ENCODE measurements around the gene OMA1.

OMA1 gene

DNA sequence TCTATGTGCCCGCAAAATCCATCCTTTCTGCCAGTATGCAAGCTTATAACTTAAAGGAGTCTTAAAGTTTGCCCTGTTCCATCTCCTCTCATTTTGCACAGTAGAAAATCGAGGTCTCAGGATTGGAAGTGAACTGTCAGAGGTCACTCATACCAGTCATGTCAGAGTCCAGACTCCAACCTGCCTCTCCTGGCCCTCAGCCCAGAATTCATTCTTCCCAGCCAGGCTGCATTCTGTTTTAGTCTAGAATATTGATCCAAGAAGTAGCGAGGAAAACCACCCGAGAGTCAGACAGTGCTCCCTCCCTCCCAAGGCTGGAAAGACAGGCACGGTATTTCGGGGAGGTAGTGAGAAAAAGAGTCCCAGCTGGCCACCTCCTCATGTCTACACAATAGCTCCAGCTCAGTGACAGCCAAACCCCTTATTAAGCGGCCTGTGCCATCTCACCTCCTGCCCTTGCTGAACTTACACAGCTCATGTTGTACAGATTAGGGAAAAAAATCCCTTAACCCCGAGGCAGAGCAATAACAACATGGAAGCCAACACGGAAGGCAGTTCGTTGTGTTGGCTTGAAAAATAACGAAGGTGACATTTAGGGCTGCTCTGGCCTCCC lies 89.4 kb downstream of the OMA1 start:
- no peak for FAIRE-seq

DNA sequence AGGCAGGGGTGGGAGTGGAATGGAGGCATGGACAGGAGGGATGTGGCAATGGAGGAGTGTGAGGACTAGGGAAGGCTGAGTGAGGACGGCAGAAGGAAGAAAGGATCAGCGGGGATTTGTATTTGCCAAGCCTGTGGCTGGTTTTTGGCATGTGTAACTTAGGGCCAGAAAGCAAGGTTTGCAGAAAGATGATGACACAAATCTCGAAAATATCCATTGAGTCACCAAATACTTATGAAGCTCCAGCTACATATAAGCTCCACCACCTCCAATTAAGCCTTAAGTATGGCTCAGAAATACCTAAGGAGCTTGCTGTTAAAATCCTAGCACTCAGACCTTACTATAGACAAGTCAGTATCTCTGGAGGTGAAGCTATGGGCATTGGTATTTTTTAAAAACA lies 90.1 kb downstream of the OMA1 start:
- FAIRE-seq = no peak

DNA sequence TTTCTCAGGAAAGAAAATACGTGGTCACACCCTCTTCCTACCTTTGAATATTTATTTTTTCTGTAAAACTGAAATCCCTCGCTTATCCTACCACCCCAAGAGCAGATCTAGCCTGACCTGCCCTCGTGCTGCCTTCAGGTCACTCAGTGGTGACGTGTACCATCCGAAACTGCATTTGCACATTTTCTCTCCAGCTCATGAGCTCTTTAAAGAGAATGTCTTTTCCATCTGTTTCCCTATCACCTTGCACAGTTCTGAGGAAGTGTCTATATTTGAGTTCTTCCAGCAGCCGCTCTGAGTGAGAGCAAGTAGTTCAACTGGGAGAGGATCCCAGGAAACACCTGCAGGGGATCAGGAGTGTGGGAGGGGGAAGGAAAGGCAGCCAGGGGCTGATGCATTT lies 91.7 kb downstream of the OMA1 start:
- no peak for FAIRE-seq

DNA sequence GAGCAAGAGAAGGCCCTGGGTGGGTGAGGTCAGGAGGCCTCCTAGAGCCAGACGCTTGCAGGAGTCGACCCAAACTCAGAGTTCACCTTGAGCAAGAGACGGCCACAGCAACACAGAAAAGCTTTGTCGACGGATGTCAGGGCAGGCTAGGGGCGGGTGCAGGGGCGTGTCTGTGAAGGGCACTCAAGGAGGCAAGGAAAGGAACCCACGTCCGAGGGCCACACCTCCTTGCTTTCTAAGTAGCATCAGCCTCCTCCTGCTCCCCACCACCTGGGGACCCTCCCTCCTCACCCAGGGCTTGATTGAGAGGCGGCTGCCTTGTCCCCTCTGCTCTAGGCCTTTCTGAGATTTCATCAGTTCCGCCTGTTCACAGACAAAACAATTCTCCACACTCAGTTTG lies 92.1 kb downstream of the OMA1 start:
- no peak for FAIRE-seq

DNA sequence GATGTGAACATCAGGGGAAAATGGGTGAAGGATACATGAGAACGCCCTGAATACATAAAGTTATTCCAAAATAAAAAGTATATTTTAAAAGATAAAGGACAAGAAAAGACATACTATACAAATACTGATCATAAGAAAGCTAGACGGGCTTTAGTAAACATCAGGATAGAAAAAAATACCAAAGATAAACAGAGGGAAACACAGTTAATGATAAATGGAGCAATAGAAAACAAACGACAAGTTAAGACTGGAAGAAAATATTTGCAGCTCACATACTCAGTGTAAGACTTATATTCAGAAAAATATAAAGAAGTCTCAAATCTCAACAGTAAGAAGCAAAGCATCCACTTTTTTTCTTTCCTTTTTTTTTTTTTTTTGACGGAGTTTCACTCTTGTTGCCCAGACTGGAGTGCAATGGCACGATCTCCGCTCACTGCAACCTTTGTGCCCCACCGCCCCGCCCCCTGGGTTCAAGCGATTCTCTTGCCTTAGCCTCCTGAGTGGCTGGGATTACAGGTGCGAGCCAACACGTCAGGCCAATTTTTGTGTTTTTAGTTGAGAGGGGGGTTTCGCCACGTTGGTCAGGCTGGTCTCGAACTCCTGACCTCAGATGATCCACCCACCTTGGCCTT lies 94.8 kb downstream of the OMA1 start:
- FAIRE-seq = no peak

DNA sequence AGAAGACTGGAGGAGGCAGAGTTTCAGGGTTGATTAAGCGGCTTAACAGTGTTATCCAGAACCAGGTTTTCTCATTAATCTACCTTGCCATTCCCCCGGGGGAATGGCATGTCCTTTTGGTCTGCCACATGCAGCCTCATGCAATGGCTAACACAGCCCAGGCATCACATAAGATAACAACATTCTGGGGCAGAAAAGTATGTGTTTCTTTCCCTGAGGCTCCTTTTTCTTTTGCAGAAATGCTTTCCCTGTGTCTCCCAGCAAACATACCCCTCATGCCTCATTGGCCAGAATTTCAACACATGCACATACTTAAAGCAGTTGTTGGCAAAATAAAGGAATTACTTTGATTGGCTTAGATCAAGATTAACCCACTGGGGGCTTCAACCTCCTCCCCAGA lies 98.6 kb downstream of the OMA1 start:
- FAIRE-seq = no peak

DNA sequence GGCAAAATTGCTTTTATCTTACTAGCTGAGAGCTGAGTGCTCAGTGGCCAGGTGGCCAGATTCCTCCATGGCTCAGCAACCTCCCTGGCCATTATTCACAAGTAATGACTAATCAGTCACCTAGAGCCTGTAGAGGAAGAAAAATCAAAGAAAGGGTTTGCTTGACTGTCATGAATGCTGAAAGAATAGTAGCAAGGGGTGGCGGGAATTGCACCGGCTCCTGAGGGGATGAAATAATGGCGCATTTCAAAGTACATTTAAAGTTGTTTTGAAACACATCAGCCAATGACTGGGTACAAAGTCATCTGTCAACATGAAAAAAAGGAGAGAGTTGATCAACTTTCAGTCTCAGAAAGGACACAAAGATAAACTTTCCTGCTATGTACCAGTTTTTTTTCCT lies 99.5 kb downstream of the OMA1 start:
- FAIRE-seq = no peak

DNA sequence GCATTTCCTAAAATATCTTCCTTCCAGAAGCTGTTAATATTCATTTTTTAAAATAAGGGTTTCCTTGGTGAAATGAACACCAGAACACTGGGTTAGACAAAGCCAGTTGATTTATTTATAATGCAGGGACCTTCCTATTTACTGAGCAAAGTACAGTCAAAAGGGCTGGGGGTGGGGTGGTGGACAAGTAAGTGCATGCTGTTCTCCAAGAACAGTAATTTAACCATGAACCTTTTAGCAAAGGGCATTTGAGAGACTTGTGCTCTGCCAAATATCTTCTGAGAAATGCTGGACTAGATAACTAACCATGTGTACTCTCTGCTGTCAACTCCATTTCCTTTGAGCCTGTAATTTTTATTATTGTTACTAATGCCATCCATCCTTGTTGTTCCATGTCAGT lies 100.2 kb downstream of the OMA1 start:
- FAIRE-seq = peak; percentile 45

DNA sequence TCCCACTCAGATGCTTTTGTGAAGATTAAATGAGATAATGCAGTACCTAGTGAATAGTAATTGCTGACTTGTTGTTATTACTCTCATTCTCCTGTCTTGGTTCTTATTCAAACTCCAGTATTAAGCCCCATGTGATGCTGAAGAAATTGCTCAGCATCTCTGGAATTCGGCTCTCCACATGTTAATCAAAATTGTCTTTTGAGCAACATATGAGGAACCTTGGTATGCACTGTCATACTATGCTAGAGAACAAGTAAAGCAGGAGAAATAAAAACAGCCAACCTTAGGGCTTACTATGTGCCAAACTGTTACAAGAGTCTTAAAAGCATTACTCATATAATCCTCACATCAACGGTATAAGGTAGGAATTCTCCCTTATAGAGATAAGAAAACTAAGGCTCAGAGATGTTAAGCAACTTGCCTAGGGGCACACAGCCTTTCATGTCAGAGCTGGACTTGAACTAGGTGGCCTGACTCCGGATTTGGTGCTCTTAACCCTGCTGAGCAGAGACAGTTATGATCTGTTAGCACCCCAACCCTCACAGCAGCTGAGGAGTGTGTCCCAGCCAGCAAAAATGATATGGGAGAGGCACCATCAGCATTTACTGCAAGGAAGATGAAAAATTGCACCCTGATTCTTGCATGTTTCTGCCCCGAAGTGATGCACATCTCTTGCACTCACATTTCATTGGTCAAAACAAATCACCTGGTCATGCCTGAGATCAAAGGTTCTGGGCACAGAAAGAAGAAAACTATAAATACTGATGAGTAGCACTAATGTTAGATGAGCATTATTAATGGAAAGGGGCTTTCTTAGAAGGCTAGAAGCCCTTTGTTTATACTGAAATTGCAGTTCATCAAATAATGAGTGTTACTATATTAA lies 102.3 kb downstream of the OMA1 start:
- no peak for FAIRE-seq

DNA sequence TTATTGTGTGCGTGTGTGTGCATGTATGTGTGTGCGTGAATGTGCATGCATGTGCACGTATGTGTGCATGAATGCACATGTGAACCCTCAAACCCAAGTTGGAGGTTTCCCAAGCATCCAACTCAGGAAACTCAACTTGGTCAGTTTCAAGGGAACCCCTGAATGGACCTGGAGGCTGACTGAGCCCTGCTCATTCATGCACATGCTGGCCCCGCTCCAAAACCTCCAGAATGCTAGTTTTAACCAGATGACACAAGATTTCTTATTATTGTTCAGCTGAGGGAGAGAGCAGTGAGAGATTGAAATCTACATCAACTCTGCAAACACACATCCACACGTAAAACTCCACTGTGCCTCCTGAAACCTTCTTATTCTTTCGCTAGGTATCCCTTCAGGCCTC lies 104.4 kb downstream of the OMA1 start:
- FAIRE-seq = no peak

DNA sequence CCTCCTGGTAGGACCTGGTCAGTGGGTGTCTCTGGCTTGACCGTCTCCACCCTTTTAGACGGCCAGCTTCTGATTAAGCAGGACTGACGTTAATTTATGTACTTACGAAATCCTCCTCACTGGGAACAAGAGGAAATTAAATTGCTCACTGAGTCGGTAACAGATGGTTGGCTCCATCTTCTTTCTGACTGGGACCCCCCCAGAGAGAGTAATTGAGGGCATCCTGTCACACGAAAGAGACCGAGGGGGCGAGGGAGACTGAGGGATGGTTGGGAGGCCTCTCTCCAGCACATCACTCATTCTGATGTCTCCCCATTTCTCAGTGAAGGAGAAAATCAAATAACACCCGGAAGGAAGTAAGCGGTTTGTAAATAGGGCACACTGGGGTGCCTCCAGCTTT lies 104.8 kb downstream of the OMA1 start:
- FAIRE-seq = no peak

DNA sequence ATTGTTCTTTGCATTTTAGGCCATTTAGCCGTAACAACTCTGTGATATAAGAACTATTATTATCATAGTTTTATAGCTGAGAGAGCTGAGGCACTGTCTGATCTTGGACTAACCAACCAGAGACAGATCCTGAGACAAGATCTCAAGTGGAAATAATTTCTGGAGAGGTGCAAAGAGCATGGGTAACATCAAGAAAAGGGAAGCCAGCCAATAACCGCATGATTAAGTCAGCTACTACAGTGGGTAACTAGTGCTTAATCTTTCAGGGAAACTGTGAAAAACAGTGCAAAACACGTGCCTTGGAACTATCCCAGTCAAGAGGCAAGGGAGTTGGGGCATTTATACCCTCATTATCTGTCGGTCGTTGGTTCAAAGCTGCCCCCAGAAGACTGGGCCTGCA lies 105.8 kb downstream of the OMA1 start:
- no peak for FAIRE-seq

DNA sequence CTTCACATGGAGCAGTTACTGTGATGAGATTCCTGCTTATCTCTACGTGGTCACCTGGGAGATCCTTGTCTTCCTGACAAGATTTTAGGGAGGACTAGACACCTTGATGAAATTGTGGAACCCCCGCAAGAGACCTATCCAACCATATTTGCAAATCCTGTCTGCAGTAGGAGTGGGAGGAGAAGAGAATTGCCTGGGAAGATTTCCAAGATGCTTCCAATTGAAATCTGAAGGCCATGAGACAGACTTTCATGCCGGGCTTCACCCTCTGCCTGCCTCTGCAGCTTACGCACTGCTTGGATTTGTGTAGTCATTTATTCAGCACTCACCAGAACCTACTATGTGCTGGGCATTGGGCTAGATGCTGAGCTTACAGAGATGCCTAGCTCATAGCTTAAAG lies 106.6 kb downstream of the OMA1 start:
- FAIRE-seq = no peak

DNA sequence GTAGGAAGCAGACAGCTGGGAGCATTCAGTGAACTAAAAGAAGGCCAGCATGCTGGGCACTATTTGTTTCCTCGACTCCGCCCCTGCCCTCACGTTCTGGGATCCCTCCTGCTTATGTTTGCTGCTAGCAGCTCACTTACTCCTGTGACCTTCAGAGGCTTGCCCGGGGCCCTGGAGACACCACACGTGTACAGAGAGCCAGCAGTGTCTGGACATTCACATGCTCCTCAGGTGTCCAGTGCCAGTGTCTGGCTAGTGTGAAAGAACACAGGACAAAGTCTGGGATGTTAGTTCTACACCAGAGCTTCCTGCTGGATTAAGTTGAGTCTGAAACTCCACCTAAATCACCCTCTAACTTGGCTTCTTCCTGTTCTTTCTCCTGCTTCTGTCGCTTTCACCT lies 108.1 kb downstream of the OMA1 start:
- no peak for FAIRE-seq

DNA sequence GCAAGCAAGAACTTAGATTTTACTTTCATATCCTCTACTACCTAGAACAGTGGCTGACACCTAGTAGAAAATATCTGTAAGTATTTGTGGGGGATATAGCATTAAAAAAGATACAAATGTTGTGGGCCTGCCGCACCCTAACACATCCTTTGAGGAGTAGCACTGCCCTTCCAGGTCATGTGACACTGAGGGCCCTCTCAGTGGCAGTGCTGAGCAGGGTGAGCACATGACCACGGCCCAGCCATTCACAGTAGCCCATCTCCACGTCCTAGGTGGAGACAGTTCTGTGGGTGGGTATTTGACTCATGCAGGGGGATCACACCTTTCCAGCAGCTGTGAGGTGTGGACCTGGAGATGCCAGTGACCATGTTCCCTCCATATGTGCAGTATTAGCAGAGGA lies 108.9 kb downstream of the OMA1 start:
- FAIRE-seq = no peak

DNA sequence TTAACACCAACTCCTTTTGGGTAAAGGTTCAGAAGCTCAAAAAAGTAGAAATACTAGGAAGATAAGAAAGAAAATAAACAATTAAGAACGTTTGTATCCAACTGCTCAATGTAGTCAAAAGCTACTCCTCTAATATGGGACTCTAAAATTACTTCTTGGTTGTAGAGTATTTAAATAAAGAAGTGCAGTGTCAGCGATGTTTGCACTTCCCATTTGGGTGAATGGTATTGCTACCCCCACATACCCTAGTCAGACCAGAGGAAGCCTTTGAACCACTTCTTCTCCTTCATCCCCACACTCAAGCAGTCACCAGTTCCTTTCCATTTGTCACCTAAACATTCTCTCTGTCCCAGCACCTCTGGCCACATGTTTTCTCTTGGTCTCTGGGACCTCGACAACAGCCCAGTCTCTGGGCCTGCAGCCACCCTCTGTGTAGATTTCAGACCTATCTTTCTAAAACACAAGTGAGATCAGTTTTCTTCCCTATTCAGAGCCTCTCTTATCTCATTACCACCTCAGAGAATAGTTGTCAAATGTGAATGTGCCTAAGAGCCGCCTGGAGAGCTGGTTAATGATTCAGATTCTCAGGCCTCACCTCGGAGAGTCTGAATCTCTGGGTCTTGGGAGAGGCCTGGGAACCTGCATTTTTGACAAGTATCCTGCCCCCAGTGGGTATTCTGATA lies 109.8 kb downstream of the OMA1 start:
- no peak for FAIRE-seq

DNA sequence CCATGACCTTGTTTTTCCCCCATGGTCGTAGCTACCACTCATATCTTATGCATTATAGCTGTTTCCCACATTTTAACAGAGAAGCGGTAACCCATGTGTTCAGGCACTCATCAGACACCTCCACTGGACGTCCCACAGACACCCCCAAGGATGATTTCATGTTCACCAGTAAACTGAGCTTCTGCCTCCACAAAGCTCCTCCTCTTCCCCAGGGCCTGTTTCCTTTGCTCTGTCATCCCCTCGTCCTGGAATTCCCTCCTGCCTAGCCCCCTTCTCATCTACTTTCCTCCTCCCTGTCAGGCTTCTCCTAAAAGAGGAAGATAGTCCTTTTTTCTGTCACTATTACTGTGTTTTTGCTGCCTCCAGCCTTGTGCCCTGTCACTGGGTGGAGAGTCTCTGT lies 111.2 kb downstream of the OMA1 start:
- no peak for FAIRE-seq

DNA sequence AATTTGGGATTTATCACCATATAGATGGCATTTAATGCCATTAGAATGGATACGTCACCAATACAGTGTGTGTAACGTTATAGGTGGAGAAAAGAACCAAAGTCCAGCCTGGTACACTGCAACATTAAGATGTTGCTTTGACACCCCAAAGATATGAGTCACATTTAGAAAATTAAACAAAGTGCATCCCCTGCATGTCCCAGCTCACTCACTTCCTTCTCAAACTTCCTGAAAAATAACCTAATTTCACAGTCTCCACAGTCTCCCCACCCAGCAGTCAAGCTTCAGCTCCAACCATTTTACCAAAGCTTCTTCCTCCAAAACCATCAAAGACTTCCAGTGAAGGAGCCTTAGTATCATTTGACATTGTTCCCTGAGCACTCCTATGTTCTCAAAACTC lies 111.9 kb downstream of the OMA1 start:
- no peak for FAIRE-seq

DNA sequence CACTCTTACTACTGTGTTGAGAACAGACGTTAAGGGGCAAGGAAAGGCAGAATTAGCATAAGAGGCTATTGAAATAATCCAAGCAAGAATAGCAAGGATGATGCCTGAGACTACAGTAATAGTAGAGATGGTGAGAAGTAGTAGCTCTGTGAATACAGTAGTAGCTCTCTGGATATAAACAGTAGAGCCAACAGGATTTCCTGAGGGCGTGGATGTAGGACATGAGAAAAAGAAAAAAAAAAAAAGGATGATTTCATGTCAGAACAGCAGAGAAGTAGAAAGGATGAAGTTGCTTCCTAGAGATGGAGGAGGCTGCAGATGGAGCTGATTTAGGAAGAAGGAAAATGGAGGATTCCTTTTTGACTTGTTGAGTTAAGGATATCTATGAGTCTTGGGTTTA lies 112.3 kb downstream of the OMA1 start:
- no peak for FAIRE-seq

DNA sequence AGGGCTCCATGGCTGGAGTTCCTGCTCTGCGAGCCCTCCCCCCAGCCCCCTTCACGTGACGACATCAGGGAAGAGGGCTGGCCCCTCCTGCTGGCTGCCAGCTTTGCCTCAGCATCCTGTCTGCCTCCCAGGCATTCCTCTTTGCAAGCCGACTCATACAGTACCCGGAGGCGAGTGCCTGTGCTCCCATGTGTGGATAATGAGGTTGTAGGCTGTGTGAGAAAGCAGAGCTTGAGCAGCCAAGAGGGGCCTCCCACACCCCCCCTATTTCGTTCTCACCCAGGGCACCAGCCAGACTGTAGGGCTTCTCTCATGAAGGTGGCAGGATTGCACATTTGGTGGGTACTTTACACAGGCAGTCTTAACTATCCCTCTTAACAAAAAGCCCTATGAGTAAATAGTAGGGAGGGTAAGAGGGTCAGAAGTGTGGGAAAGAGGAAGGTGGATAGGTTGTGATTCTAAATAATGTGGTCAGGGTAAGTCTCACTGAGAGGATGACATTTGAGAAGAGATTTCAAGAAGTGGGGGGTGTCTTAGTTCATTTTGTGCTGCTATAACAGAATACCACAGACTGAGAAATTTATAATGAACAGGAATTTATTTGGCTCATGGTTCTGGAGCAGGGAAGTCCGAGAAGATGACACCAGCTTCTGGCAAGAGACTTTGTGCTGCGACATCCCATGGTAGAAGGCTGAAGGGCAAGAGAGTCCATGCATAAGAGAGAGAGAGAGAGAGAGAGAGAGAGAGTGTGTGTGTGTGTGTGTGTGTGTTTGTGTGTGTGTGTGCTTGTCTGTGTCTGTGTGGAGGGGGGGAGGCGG lies 113.5 kb downstream of the OMA1 start:
- FAIRE-seq = no peak

DNA sequence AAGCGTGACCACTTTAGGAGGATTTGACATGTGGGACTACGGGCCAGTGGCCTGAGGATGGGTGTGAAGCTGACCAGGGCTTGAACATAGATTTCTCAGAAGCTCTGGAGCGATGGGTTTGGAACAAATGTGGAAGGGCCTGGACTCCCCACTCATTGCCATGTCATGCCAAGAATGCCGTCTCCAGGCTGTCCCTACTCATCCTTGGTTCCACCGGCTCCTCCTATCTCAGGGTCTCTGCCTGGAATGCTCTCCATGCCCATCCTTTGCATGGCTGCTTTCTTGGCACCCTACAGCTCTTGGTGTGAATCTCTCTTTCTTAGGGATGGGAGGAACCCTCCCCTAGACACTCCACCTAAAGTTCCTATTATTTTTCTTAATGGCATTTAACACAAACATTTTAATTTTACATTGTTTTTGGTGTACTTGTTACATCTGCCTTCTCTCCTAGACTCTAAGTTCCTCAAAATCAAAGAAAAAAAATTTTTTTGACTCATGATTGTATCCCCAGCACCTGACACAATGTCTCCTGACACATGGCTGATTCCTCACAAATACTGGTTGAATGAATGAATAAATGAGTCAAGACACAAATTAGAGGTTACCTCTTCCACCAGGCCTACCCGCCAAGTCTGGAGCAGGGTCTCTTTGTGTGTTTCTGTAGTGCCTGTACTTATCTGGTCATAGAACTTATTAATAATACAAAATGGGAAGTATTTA lies 114.5 kb downstream of the OMA1 start:
- no peak for FAIRE-seq
